Colonic mucosa (tissue), 4 donors: ENCODE results near the gene SLC35C1. TPM values are rescaled to one million over a fixed set of nuclear protein-coding genes. Genes with fewer than 3 reads are reported as not detected.

Experiments
- DNase-seq: peaks from one replicate; pipeline ENCODE4 v3.0.0-alpha.2; 2020
- H3K27ac ChIP-seq: fragments of 200-600 bp; one replicate; pipeline ENCODE4 v1.8.0; 2021
- H3K27me3 ChIP-seq: fragments of 200-600 bp; one replicate; pipeline ENCODE4 v1.8.0; 2021
- H3K36me3 ChIP-seq: fragments of 200-600 bp; one replicate; pipeline ENCODE4 v1.8.0; 2021
- H3K4me1 ChIP-seq: fragments of 200-600 bp; one replicate; pipeline ENCODE4 v1.8.0; 2021; ENCODE audit warnings: mild to moderate bottlenecking
- H3K4me3 ChIP-seq: fragments of 200-600 bp; one replicate; pipeline ENCODE4 v1.8.0; 2021
- H3K9ac ChIP-seq, 2 donors: one replicate each; pipeline ENCODE4 v1.7.0; 2013; ENCODE audit warnings: control low read depth in 2 of 2, low read depth in 2 of 2, low read length in 2 of 2
- H3K9me3 ChIP-seq: fragments of 200-600 bp; one replicate; pipeline ENCODE4 v1.8.0; 2021
- intact Hi-C: fragments of 100-400 bp; cut with DNase I; formaldehyde crosslinking; loops from one replicate; pipeline ENCODE4 v1.14.1; 2022
- total RNA-seq, 2 donors: library from RNA; stranded (reverse); fragmentation: NEBNext Ultra II Directional in 1 of 2; extraction: Animal tissue kit (Norgen Biotek cat#: 25700) in 1 of 2; gene quantifications; one replicate each; pipeline ENCODE4 v1.2.1, GENCODE V29; 2021
- TF ChIP-seq, protein P1 (sequence below): fragments of 200-600 bp; IDR thresholded peaks from one replicate; pipeline ENCODE4 v1.8.0; 2022; ENCODE audit warnings: antibody characterized with exemption, mild to moderate bottlenecking
- donor health status: healthy.
- donor health status: DM: no; HTN: no; CAD: no.
- donor health status: DM: no; HTN: no; CAD: no.

The SLC35C1 gene
- total RNA-seq, 2 donors from 2014 or later: 37.5 to 45.2 TPM

DNA sequence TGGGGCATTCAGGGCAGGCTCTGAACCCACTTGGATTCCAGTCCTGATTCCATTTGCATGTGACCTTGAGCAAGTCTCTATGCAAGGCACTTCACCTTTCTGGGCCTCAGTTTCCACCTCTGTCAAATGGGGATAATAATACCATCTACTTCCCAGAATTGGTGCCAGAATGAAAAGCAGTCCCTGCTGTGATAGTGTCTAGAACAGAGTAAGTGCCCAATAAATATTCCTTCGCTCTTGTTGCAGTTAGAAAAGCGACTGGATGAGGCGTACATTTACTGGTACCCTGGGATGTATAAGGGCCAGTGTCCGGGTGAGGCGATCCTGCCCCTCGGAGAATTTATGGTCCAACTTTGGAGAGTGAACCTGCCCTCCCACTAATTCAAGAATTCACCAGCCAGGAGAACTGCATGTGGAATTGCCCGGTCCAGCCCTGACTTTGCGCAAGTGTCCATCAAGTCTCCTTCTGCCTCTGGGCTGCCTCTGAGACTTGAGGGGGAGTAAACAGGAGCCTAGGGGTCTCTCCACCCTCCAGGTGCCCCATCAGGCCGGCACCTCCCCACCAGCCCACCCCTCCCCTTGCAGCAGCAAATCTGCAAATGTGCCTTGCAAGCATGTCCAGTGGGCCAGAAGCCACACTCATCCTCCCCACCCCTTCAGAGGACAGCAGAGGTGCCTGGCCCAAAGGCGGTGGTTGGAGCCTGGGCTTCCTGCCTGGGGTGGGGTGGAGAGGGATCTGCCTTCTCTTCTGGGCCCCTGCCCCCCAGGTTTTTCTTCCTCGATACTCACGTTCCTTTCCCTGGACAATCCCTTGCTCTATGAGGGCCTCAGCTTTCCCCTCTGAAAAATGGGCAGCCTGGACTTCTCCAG is 30.9 kb upstream of the SLC35C1 start:
- intact Hi-C loops: loop anchor here (10.0 kb wide), 2 partner anchors 231 to 409 kb away; no protein-coding TSS in a partner anchor
- no peak overlapping the region for H3K4me3 ChIP-seq
- H3K27ac ChIP-seq: no peak overlapping the region
- TF ChIP-seq, protein P1, sequence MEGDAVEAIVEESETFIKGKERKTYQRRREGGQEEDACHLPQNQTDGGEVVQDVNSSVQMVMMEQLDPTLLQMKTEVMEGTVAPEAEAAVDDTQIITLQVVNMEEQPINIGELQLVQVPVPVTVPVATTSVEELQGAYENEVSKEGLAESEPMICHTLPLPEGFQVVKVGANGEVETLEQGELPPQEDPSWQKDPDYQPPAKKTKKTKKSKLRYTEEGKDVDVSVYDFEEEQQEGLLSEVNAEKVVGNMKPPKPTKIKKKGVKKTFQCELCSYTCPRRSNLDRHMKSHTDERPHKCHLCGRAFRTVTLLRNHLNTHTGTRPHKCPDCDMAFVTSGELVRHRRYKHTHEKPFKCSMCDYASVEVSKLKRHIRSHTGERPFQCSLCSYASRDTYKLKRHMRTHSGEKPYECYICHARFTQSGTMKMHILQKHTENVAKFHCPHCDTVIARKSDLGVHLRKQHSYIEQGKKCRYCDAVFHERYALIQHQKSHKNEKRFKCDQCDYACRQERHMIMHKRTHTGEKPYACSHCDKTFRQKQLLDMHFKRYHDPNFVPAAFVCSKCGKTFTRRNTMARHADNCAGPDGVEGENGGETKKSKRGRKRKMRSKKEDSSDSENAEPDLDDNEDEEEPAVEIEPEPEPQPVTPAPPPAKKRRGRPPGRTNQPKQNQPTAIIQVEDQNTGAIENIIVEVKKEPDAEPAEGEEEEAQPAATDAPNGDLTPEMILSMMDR: no peak
- no peaks in the 10 kb centered on the region for H3K36me3 ChIP-seq
- no peaks in the 10 kb centered on the region for H3K27me3 ChIP-seq
- no peaks in the 10 kb centered on the region for H3K9me3 ChIP-seq
- H3K4me1 ChIP-seq: no peaks in the 10 kb centered on the region
- no peak for DNase-seq
- H3K9ac ChIP-seq: no peak overlapping the region

DNA sequence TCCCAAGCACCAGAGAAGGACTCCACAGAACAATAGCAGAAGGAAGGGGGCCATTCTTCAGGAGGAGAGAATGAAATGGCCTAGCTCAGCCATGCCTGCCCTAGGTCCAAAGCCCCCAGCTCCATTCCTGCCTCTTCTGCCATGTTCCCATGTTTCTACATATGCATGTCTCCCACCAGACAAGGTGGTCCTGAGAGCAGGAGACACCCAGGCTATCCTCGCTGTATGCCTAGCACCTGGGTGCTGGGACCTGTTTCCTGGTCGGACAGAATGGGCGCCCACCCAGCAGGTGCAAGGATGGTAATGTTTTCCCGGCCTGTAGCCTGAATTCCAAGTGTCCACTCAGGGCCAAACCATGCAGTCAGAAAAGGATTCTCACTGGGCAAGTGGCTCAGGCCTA is 30.2 kb upstream of the SLC35C1 start:
- intact Hi-C loops: loop anchor here (10.0 kb wide), 2 partner anchors 230 to 410 kb away; no protein-coding TSS in a partner anchor
- DNase-seq: no peak
- H3K36me3 ChIP-seq: no peaks in the 10 kb centered on the region
- no peaks in the 10 kb centered on the region for H3K9me3 ChIP-seq
- H3K4me1 ChIP-seq: no peaks in the 10 kb centered on the region
- no peak overlapping the region for H3K27ac ChIP-seq
- no peak overlapping the region for H3K4me3 ChIP-seq
- TF ChIP-seq, protein P1: no peak
- no peak overlapping the region for H3K9ac ChIP-seq
- H3K27me3 ChIP-seq: no peaks in the 10 kb centered on the region

DNA sequence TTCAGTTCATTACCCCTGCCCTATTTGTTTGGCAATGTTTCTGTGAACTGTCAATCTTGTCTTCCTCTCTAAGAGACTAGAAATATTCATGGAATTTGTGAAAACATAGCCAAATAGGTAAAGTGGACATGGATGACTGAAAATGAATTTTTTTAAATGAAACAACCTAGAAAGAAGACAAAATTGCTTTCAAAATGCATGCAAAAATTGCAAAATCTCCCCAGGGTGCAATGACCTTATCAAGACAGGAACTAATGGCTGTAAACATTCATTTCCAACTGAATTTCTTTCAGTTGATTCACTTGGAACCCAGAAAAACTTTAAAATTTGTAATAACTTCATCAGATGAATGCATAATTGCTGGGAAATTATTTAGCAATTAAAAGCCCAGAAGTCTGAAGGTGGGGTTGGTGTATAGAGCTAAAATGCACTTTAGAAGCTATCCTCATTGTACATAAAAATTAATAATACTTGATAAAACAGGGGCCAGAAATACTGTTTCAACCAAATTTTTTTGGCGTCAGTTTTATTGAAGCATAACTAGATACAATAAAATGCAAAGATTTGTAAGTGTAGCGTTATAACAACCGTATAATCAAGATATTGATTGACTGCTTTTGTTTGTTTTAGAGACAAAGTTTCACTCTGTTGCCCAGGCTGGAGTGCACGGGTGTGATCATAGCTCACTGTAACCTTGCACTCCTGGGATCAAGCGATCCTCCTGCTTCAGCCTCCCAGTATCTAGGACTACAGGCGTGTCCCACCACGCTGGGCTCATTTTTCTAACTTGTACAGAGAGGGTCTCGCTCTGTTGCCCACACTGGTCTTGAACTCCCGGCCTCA is 27.6 kb upstream of the SLC35C1 start:
- intact Hi-C loops: loop anchor here (10.0 kb wide), 2 partner anchors 227 to 413 kb away; no protein-coding TSS in a partner anchor
- no peak for DNase-seq
- Histone ChIP-seq H3K27ac (no peak overlapping the region), H3K4me3 (no peak overlapping the region), H3K9ac (no peak overlapping the region), H3K4me1 (no peaks in the 10 kb centered on the region), H3K27me3 (no peaks in the 10 kb centered on the region), H3K9me3 (no peaks in the 10 kb centered on the region), H3K36me3 (no peaks in the 10 kb centered on the region)
- TF ChIP-seq, protein P1: no peak

DNA sequence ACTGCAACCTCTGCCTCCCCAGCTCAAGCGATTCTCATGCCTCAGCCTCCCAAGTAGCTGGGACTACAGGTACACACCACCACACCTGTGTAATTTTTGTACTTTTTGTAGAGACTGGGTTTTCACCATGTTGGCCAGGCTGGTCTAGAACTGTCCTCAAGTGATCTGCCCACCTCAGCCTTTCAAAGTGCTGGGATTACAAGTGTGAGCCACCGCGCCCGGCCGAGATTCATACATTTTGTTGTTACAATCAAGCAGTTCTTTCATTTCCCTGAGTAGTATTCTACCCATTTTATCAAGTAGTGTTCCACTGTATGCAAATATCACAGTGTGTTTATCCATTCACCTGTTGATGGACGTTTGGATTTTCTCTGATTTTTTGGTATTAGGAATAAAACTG is 26.6 kb upstream of the SLC35C1 start:
- no peak overlapping the region for H3K27ac ChIP-seq
- no peak overlapping the region for H3K4me3 ChIP-seq
- intact Hi-C loops: loop anchor here (10.0 kb wide), 2 partner anchors 226 to 414 kb away; no protein-coding TSS in a partner anchor
- no peaks in the 10 kb centered on the region for H3K27me3 ChIP-seq
- no peak overlapping the region for H3K9ac ChIP-seq
- H3K4me1 ChIP-seq: no peaks in the 10 kb centered on the region
- no peaks in the 10 kb centered on the region for H3K36me3 ChIP-seq
- H3K9me3 ChIP-seq: no peaks in the 10 kb centered on the region
- no peak for DNase-seq
- TF ChIP-seq, protein P1: no peak

DNA sequence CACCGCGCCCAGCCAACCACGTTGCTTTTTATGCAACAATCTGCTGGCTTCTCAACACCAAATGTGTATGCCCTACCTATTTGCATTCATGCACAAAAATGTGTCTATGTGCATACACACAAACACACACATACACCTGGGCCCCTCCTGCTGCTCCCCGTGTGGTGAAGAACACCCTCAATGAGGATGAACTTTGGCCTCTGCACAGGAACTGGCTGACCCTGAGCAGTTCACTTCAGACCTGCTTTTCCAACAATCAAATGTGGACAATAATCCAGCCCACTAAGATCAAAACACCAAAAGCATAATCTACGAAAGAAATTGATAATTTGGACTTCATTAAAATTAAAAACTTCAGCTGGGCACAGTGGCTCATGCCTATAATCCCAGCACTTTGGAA is 25.3 kb upstream of the SLC35C1 start:
- intact Hi-C loops: loop anchor here (10.0 kb wide), 2 partner anchors 225 to 415 kb away; no protein-coding TSS in a partner anchor
- no peak overlapping the region for H3K4me3 ChIP-seq

More for the DNA sequence above, 25.3 kb upstream of the SLC35C1 start:
- DNase-seq: no peak
- H3K9ac ChIP-seq: no peak overlapping the region
- no peaks in the 10 kb centered on the region for H3K36me3 ChIP-seq
- H3K27ac ChIP-seq: no peak overlapping the region
- TF ChIP-seq, protein P1: no peak
- H3K9me3 ChIP-seq: no peaks in the 10 kb centered on the region
- H3K27me3 ChIP-seq: no peaks in the 10 kb centered on the region
- no peaks in the 10 kb centered on the region for H3K4me1 ChIP-seq
